GM12875 (cell line): ENCODE measurements around the gene FSTL4.

Source experiments
- H3K4me3 ChIP-seq: one replicate; pipeline ENCODE4 v1.5.1; 2011; ENCODE audit warnings: low read depth, low read length, control low read depth
- TF ChIP-seq, protein P1 (sequence below): IDR thresholded peaks from 2 replicates; pipeline ENCODE4 v1.5.1; 2011; ENCODE audit warnings: low read depth, mild to moderate bottlenecking, control low read depth, inconsistent platforms, low read length, moderate library complexity, borderline replicate concordance; ENCODE audit not compliant: insufficient read depth

Gene FSTL4

DNA sequence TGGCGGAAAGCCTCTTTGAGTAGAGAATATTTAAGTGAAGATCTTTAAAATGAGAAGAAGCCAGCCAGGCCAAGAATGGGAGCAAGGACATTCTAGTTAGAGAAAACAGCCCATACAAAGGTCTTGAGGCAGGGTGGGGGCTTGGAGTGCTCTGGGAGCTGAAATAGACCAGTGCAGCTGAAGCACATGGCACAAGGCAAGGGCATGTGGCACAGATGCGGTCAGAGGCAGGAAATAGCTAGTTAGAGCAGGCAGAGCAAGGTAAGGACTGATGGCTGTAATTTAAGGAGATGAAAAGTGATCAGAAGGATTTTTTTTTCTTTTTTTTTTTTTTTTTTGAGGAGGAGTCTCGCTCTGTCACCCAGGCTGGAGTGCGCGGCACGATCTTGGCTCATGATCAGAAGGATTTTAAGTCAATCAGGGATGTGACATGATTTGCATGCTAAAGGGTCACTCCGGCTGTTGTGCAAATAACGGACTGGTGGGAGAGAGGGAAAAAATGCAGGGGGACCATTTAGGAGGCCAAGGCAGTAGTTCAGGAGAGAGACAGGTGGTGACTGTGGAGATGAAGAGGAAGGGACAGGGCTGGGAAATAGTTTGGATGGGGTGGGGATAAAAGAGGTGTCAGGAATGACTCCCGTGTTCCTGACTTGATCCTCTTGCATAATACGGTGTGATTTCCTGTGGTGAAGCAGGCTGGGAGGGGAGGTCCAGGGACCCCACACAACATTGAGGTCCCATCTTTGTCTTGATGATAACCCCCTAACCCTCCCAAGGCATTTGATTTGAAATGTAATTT is 352.9 kb downstream of the FSTL4 start:
- TF ChIP-seq, protein P1, sequence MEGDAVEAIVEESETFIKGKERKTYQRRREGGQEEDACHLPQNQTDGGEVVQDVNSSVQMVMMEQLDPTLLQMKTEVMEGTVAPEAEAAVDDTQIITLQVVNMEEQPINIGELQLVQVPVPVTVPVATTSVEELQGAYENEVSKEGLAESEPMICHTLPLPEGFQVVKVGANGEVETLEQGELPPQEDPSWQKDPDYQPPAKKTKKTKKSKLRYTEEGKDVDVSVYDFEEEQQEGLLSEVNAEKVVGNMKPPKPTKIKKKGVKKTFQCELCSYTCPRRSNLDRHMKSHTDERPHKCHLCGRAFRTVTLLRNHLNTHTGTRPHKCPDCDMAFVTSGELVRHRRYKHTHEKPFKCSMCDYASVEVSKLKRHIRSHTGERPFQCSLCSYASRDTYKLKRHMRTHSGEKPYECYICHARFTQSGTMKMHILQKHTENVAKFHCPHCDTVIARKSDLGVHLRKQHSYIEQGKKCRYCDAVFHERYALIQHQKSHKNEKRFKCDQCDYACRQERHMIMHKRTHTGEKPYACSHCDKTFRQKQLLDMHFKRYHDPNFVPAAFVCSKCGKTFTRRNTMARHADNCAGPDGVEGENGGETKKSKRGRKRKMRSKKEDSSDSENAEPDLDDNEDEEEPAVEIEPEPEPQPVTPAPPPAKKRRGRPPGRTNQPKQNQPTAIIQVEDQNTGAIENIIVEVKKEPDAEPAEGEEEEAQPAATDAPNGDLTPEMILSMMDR: no peak
- no peak overlapping the region for H3K4me3 ChIP-seq

- TF ChIP-seq, protein P1: no peak
- H3K4me3 ChIP-seq: no peak overlapping the region
Measured at GRCh38 chr5:133257977-133258376, 354.4 kb downstream of the FSTL4 start.

GRCh38 chr5:133256276-133256675 is 356.1 kb downstream of the FSTL4 start:
- TF ChIP-seq, protein P1: no peak
- H3K4me3 ChIP-seq: no peak overlapping the region

GRCh38 chr5:133254803-133255202 is 357.5 kb downstream of the FSTL4 start:
- TF ChIP-seq, protein P1: no peak

DNA sequence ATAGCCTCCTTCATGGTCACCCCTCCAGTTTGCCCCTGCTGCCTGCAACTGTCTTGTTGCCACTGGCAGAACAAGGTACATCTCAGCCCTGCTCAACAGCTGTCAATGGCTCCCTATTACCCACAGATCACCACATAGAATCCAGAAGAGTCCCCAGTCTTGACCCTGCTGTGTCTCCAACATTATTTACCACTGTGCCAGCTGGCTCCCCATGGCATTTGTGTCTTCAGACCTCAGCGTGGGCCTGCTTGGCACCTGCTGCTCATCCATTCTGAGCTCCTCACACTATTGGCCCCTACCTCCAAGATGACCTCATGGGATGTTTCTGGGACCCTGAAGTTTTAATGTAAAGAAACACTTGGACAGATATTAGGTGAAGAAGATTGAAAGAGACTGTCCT is 358.7 kb downstream of the FSTL4 start:
- TF ChIP-seq, protein P1: no peak
- no peak overlapping the region for H3K4me3 ChIP-seq

More at GRCh38 chr5:133254803-133255202, 357.5 kb downstream of the FSTL4 start:
- no peak overlapping the region for H3K4me3 ChIP-seq

GRCh38 chr5:133253070-133253469 is 359.3 kb downstream of the FSTL4 start:
- H3K4me3 ChIP-seq: no peak overlapping the region

More at GRCh38 chr5:133253070-133253469, 359.3 kb downstream of the FSTL4 start:
- TF ChIP-seq, protein P1: no peak
